HG02943 (cell line): ENCODE results near the gene OTULINL.

Experiments
- ATAC-seq: cut with Tn5 transposase; IDR thresholded peaks from one replicate; pipeline ENCODE4 v1.9.1; 2021; ENCODE audit warnings: mild to moderate bottlenecking, low read depth, moderate library complexity; ENCODE audit not compliant: unreplicated experiment

Gene OTULINL

DNA sequence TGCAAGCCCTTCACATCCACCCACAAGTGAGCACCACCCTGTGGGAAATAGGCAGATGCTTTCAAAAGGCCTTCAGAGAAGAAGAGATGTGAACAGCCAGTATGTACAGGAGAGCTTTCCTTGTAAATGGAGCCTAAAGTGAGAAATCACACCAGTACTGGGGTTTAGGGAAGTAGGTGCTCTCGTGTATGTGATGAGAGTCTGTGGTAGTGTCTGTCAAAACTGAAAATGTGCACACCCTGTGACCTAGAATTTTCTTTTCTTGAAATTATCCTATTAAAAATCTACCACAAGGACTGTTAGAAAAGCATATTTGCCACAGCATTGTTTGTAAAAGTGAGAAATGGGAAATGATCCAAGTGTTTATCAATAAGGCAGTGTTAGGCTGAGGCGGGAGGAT is 16.6 kb downstream of the OTULINL start:
- ATAC-seq = no peak

GRCh38 chr5:14599476-14600127 is 18.0 kb downstream of the OTULINL start:
- no peak for ATAC-seq

DNA sequence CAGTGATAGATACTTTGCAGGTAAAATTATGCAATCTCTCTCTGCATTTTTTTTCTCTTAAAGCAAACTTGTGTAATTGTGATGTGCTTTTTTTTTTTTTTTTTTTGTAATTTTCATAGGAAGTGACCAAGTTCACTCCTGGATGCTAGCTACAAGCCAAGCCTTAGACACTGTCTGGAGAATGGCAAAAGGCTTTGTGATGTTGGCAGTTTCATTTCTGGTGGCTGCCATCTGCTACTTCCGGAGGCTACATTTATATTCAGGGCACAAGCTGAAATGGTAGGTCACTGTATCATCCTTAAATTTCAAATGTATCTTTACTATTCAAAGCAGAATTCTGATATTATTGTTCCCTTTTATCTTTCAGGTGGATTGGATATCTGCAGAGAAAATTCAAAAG is 19.3 kb downstream of the OTULINL start:
- ATAC-seq = no peak

DNA sequence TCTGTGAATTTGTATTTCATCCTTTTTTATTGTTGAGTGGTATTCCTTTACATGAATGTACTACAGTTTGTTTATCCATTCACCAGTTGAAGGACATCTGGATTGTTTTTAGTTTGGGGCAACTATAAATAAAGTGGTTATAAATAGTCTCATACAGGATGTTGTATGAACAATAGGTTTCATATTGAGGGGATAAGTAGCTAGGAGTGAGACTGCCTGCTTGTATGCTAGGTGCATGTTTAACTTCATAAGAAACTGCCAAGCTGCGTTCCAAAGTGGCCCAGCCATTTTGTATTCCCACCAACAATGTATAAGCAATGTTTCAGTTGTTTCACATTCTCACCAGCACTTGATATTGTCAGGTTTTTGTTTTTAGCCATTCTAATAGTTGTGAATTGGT is 21.5 kb downstream of the OTULINL start:
- ATAC-seq = no peak

GRCh38 chr5:14607104-14607503 is 25.5 kb downstream of the OTULINL start:
- no peak for ATAC-seq

- ATAC-seq = no peak
These were observed 26.6 kb downstream of the OTULINL start for GRCh38 chr5:14608169-14608568.

GRCh38 chr5:14611737-14612136 is 30.1 kb downstream of the OTULINL start:
- no peak for ATAC-seq

GRCh38 chr5:14614490-14614889 is 32.9 kb downstream of the OTULINL start:
- ATAC-seq = no peak

- ATAC-seq = no peak
These were observed 33.8 kb downstream of the OTULINL start for GRCh38 chr5:14615365-14615764.

DNA sequence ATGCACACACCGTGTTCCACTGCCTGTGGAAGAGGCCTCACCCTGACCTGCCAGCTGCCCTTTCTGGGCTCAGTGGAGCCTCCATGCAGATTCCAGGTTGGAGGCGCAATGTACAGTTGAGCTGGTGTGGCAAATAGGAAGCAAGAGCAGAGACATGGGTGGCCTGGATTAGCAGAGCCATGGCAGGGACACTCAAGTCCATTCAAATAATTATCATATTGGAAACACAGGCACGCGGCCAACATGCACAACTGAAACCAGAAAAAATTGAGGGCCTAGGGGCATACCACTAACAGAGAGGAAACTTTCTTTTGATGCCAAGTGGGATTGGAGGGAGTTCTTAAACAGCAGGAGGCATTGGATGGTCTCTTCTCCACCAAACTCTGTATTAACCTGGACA is 35.8 kb downstream of the OTULINL start:
- no peak for ATAC-seq

DNA sequence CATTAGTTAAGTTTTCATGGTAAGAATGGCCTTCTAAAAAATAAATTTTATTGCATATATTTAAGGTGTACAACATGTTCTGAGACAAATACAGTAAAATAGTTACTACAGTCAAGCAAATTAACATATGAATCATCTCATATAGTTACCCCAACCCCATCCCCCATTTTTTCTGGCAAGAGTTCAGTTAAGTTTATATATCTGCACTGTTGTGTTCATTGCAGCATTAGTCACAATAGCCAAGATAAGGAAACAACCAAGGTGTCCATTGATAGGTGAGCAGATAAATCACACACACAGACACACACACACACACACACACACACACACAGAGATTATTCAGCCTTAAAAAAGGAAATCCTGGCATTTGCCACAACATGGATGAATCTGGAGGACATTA is 45.7 kb downstream of the OTULINL start:
- no peak for ATAC-seq

GRCh38 chr5:14628346-14628745 is 46.8 kb downstream of the OTULINL start:
- ATAC-seq = no peak

GRCh38 chr5:14630671-14631070 is 49.1 kb downstream of the OTULINL start:
- no peak for ATAC-seq

DNA sequence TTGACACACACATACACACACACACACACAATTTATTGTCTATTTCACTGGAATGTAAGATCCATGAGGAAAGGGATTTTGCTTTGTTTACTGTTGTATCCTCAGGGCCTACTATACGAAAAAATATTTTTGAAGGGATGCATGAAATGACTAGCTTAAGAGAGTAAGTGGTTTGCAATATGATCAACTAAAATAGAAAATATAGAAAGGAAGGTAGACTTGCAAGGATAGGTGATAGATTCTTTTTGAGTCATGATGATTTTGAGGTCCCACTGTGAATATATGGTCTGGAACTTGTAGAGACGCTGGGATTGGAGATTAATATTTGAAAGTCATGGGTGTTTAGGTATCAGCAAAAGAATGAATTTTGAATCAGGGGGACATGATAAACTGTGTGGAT is 54.1 kb downstream of the OTULINL start:
- ATAC-seq = no peak

- no peak for ATAC-seq
These were observed 59.2 kb downstream of the OTULINL start for GRCh38 chr5:14640765-14641164.

DNA sequence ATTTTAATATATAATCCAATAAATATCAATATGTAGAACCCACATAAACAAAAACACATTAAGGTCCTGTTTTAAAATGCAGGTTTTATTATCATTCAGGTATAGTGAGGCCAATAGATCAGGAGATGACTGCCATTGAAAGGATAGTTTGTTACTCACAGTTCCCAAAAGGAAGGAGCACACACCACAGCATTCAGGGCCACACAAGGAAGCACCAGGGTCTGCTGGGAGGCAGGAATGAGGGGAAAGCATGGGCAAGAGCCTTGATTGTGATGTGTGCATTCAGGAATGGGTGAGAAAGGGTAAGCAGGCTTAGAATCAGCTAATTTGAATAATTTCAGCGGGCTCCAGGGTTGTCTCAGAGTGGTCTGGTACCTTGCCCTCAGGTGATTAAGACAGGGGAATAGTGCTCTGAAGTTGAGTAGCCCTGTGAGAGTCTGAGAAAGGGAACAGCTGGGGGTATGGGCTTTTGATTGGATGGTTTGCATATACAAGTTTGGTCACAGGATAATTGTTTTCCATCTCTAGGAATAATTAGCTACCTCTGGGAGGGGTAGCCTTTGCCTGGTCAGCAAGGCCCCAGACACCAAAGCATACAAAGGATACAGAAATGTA is 63.1 kb downstream of the OTULINL start:
- no peak for ATAC-seq

- ATAC-seq = no peak
These were observed 68.5 kb downstream of the OTULINL start for GRCh38 chr5:14650052-14650451.

DNA sequence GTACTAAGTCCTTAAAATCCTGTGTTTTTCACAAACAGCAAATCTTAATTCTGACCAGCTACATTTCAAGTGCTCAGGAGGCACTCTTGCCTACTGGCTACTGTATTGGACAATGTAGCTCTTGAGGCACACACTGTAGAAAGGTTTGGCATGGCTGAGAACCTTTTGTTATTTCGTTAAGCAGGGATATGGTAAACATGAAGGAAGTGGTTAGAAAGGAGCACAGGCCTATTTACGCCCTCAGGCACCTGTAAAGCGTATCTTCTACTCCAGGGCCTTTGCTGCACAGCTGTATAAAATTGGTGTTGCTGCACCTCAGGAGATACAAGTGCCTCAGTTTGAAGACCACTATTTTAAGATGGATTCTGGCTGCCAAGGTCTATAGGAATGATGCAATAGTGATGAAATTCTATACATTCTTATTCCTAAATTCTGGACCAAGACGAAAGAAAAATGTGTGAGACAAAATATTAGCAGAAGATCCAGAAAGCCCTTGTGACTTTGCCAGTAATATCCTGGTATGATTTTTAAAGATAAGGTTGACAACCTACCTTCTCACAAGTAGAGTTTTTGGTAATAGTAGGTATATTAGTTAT is 73.7 kb downstream of the OTULINL start:
- no peak for ATAC-seq

GRCh38 chr5:14656898-14657297 is 75.3 kb downstream of the OTULINL start:
- no peak for ATAC-seq

DNA sequence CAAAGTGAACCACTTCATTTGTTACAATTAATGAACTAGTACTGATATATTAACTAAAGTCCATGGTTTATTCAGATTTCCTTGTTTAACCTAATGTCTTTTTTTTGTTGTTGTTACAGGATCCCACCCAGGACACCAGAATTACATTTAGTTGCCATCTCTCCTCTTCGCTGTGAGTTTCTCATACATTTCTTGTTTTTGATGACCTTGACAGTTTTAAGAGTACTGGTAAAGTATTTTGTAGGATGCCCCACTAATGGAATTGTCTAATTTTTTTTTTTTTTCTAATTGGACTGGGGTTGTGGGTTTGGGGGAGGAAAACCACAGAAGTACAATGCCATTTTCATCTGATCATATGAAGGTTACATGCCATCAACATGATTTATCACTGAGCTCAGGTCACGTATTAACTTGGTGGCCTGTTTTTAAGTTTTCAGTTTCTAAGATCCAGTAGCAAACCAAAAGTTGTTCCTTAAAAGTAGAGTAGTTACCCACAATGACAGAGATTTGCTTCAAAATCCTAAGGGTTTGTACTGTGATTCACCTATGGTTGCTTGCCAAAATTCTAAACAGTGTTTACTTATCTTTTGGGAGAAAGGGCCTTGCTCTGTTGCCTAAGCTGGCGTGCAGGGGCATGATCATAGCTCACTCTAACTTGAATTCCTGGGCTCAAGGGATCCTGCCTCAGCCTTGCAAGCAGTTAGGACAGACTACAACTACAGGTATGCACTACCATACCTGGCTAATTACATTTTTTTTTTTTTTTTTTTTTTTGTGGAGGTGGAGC is 78.4 kb downstream of the OTULINL start:
- ATAC-seq = no peak

GRCh38 chr5:14660833-14661232 is 79.2 kb downstream of the OTULINL start:
- ATAC-seq = no peak
